Measurements from ENCODE around the gene MRTFB. TPM values are rescaled to one million over a fixed set of nuclear protein-coding genes. Genes with fewer than 3 reads are reported as not detected.

The MRTFB gene
- total RNA-seq, 2 experiments from 2014 or later, result 8.2 to 8.4 TPM

- Mint-ChIP-seq H3K4me1 (ENCODE audit: low read depth) (peaks cover 53% of the 10 kb centered on the region), H3K9me3 (no peaks in the 10 kb centered on the region), H3K36me3 (ENCODE audit: low read depth) (no peaks in the 10 kb centered on the region), H3K4me3 (no peak overlapping the region), H3K27ac (no peak overlapping the region), H3K27me3 (ENCODE audit: low read depth) (no peaks in the 10 kb centered on the region)
- intact Hi-C loops (cut with micrococcal nuclease), result loop anchor here (5.0 to 10.0 kb wide), 4 partner anchors 58 to 388 kb away; partner anchors contain the start of genes BFAR and PARN
- no peak for DNase-seq
- CTCF ChIA-PET, result interaction anchor here (2.0 kb wide), 1 partner anchor 19 kb away, joined by 7 read pairs; no protein-coding TSS in a partner anchor
Measured at GRCh38 chr16:14304891-14305460, 233.9 kb downstream of the MRTFB start.

GRCh38 chr16:14306485-14307058, 235.5 kb downstream of the MRTFB start:
- H3K4me1 Mint-ChIP-seq (ENCODE audit: low read depth), result peaks cover 53% of the 10 kb centered on the region
- intact Hi-C loops (cut with micrococcal nuclease), result loop anchor here (5.0 to 10.0 kb wide), 2 partner anchors 128 to 326 kb away; partner anchors contain the start of genes BFAR and PARN

DNA sequence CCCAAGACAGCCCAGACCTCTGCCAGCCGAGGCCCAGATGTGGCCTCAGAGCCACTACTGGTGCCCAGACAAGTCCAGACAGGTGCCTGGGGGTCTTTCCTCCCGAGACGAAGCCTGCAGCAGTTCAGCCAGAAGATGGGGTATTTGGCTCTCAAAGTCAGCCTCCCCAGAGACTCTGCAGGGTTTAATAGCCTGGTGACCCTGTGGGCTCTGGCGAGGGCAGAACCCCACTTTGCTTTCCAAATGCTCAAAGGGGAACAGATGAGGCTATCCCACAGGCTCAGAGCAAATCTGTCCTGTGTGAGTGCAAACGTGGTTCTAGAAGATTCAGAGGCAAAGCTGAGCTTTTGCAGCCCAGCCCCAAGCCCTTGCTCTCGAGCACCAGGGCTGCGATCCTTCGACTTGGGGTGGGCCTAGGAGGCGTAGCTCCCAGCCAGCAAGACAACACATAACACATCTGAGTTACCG, 236.0 kb downstream of the MRTFB start:
- Mint-ChIP-seq H3K4me1 (ENCODE audit: low read depth) (peaks cover 53% of the 10 kb centered on the region), H3K4me3 (no peak overlapping the region), H3K36me3 (ENCODE audit: low read depth) (no peaks in the 10 kb centered on the region), H3K27me3 (ENCODE audit: low read depth) (no peaks in the 10 kb centered on the region), H3K27ac (peak overlapping the region; percentile 44), H3K9me3 (no peaks in the 10 kb centered on the region)
- DNase-seq, result no peak
- intact Hi-C loops (cut with micrococcal nuclease), result loop anchor here (5.0 to 10.0 kb wide), 2 partner anchors 128 to 325 kb away; partner anchors contain the start of genes BFAR and PARN
- CTCF ChIA-PET, result interaction anchor here (0.6 to 1.1 kb wide), 2 partner anchors 86 to 136 kb away, joined by 3 to 7 read pairs; no protein-coding TSS in a partner anchor

More at GRCh38 chr16:14306485-14307058, 235.5 kb downstream of the MRTFB start:
- no peaks in the 10 kb centered on the region for H3K36me3 Mint-ChIP-seq (ENCODE audit: low read depth)
- H3K27me3 Mint-ChIP-seq (ENCODE audit: low read depth), result no peaks in the 10 kb centered on the region
- CTCF ChIA-PET, result interaction anchor here (0.6 kb wide), 1 partner anchor 136 kb away, joined by 7 read pairs; no protein-coding TSS in a partner anchor
- DNase-seq, result no peak
- peak overlapping the region; percentile 44 for H3K27ac Mint-ChIP-seq
- H3K9me3 Mint-ChIP-seq, result no peaks in the 10 kb centered on the region
- H3K4me3 Mint-ChIP-seq, result no peak overlapping the region

- Mint-ChIP-seq H3K36me3 (ENCODE audit: low read depth) (no peaks in the 10 kb centered on the region), H3K9me3 (no peaks in the 10 kb centered on the region), H3K27ac (no peak overlapping the region), H3K27me3 (ENCODE audit: low read depth) (no peaks in the 10 kb centered on the region), H3K4me3 (peak overlapping the region; percentile 21), H3K4me1 (ENCODE audit: low read depth) (peaks cover 53% of the 10 kb centered on the region)
- CTCF ChIA-PET, result interaction anchor here (1.1 to 1.5 kb wide), 2 partner anchors 85 to 156 kb away, joined by 3 to 4 read pairs; no protein-coding TSS in a partner anchor
- DNase-seq, result peak; percentile 32
- intact Hi-C loops (cut with micrococcal nuclease), result loop anchor here (2.0 to 10.0 kb wide), 3 partner anchors 47 to 325 kb away; partner anchors contain the start of genes BFAR and PARN
Measured at GRCh38 chr16:14307527-14308367, 236.6 kb downstream of the MRTFB start.

DNA sequence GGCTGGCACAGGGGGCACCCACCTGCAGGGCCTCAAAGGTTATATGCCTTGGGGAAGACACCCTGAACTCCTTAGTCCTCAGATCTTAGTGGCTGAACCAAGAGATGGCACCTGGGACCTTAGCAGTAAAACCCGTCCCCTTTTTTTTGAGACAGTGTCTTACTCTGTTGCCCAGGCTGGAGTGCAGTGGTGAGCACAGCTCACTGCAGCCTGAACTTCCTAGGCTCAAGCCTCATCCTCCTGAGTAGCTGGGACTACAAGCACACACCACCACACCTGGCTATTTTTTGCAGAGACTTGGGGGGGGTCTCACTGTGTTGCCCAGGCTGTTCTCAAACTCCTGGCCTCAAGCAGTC, 237.2 kb downstream of the MRTFB start:
- H3K27ac Mint-ChIP-seq, result no peak overlapping the region
- H3K4me3 Mint-ChIP-seq, result no peak overlapping the region
- intact Hi-C loops (cut with micrococcal nuclease), result loop anchor here (2.0 to 10.0 kb wide), 3 partner anchors 46 to 324 kb away; partner anchors contain the start of genes BFAR and PARN
- peaks cover 53% of the 10 kb centered on the region for H3K4me1 Mint-ChIP-seq (ENCODE audit: low read depth)
- H3K36me3 Mint-ChIP-seq (ENCODE audit: low read depth), result no peaks in the 10 kb centered on the region
- no peak for DNase-seq
- H3K9me3 Mint-ChIP-seq, result no peaks in the 10 kb centered on the region
- CTCF ChIA-PET, result interaction anchor here (1.1 to 1.5 kb wide), 2 partner anchors 85 to 156 kb away, joined by 3 to 4 read pairs; no protein-coding TSS in a partner anchor
- no peaks in the 10 kb centered on the region for H3K27me3 Mint-ChIP-seq (ENCODE audit: low read depth)

- peaks cover 50% of the 10 kb centered on the region for H3K4me1 Mint-ChIP-seq (ENCODE audit: low read depth)
- H3K27ac Mint-ChIP-seq, result peak overlapping the region; percentile 50
- intact Hi-C loops (cut with micrococcal nuclease), result loop anchor here (2.0 to 10.0 kb wide), 3 partner anchors 46 to 323 kb away; partner anchors contain the start of genes BFAR and PARN
- no peaks in the 10 kb centered on the region for H3K9me3 Mint-ChIP-seq
- no peaks in the 10 kb centered on the region for H3K27me3 Mint-ChIP-seq (ENCODE audit: low read depth)
- peak; percentile 67 for DNase-seq
- H3K4me3 Mint-ChIP-seq, result peak overlapping the region; percentile 58
- H3K36me3 Mint-ChIP-seq (ENCODE audit: low read depth), result no peaks in the 10 kb centered on the region
- CTCF ChIA-PET, result interaction anchor here (0.6 to 1.5 kb wide), 5 partner anchors 9 to 386 kb away, joined by 3 to 4 read pairs (median 4); no protein-coding TSS in a partner anchor
Measured at GRCh38 chr16:14309001-14309886, 238.1 kb downstream of the MRTFB start.

- CTCF ChIA-PET, result interaction anchor here (0.6 to 1.5 kb wide), 3 partner anchors 10 to 20 kb away, joined by 3 to 4 read pairs (median 4); no protein-coding TSS in a partner anchor
- Mint-ChIP-seq H3K4me1 (ENCODE audit: low read depth) (peaks cover 50% of the 10 kb centered on the region), H3K36me3 (ENCODE audit: low read depth) (no peaks in the 10 kb centered on the region), H3K27ac (no peak overlapping the region), H3K27me3 (ENCODE audit: low read depth) (no peaks in the 10 kb centered on the region), H3K9me3 (no peaks in the 10 kb centered on the region), H3K4me3 (peak overlapping the region; percentile 17)
- DNase-seq, result peak; percentile 62
- intact Hi-C loops (cut with micrococcal nuclease), result loop anchor here (2.0 to 10.0 kb wide), 3 partner anchors 45 to 322 kb away; partner anchors contain the start of genes BFAR and PARN
Measured at GRCh38 chr16:14309906-14310305, 238.8 kb downstream of the MRTFB start.

- intact Hi-C loops (cut with micrococcal nuclease), result no loop called here
- CTCF ChIA-PET, result no interaction called here
- no peak overlapping the region for H3K4me3 Mint-ChIP-seq
- no peaks in the 10 kb centered on the region for H3K9me3 Mint-ChIP-seq
- H3K27ac Mint-ChIP-seq, result no peak overlapping the region
- DNase-seq, result no peak
- no peaks in the 10 kb centered on the region for H3K27me3 Mint-ChIP-seq (ENCODE audit: low read depth)
- peaks cover 47% of the 10 kb centered on the region for H3K4me1 Mint-ChIP-seq (ENCODE audit: low read depth)
- H3K36me3 Mint-ChIP-seq (ENCODE audit: low read depth), result no peaks in the 10 kb centered on the region
Measured at GRCh38 chr16:14310519-14310991, 239.4 kb downstream of the MRTFB start.

GRCh38 chr16:14314116-14314515, 243.0 kb downstream of the MRTFB start:
- Mint-ChIP-seq H3K27me3 (ENCODE audit: low read depth) (no peaks in the 10 kb centered on the region), H3K36me3 (ENCODE audit: low read depth) (no peaks in the 10 kb centered on the region), H3K9me3 (no peaks in the 10 kb centered on the region), H3K4me1 (ENCODE audit: low read depth) (peaks cover 15% of the 10 kb centered on the region), H3K27ac (no peak overlapping the region), H3K4me3 (no peak overlapping the region)
- DNase-seq, result no peak
- intact Hi-C loops (cut with micrococcal nuclease), result no loop called here
- CTCF ChIA-PET, result no interaction called here

GRCh38 chr16:14315683-14316320, 244.7 kb downstream of the MRTFB start:
- Mint-ChIP-seq H3K9me3 (no peaks in the 10 kb centered on the region), H3K27ac (no peak overlapping the region), H3K4me1 (ENCODE audit: low read depth) (no peaks in the 10 kb centered on the region), H3K36me3 (ENCODE audit: low read depth) (no peaks in the 10 kb centered on the region), H3K27me3 (ENCODE audit: low read depth) (no peaks in the 10 kb centered on the region), H3K4me3 (no peak overlapping the region)
- DNase-seq, result no peak
- CTCF ChIA-PET, result interaction anchor here (1.0 kb wide), 1 partner anchor 213 kb away, joined by 3 read pairs; no protein-coding TSS in a partner anchor
- intact Hi-C loops (cut with micrococcal nuclease), result no loop called here
